Tibial artery (tissue), 4 donors: ENCODE results near the gene BCAR3.

Experiments
- DNase-seq, 2 donors: peaks; one replicate each; pipeline ENCODE4 v3.0.0-alpha.2; 2019
- H3K27ac ChIP-seq, 2 donors: fragments of 200-600 bp; sonication (generic) in 1 of 2; 1 replicate in 1 of 2; 2 replicates in 1 of 2; pipeline ENCODE4 v1.5.1; 2018 to 2019; ENCODE audit warnings: mild to moderate bottlenecking in 1 of 2
- H3K27me3 ChIP-seq, 2 donors: fragments of 200-600 bp; sonication (generic) in 1 of 2; one replicate each; pipeline versions ENCODE4 v1.5.1 to v1.6.0; 2016 to 2019
- H3K36me3 ChIP-seq, 3 donors: fragments of 200-600 bp; sonication (generic) in 2 of 3; one replicate each; pipeline ENCODE4 v1.5.1; 2016 to 2019; ENCODE audit warnings: mild to moderate bottlenecking in 2 of 3
- H3K4me1 ChIP-seq, 4 donors: fragments of 200-600 bp; sonication (generic) in 2 of 4; 1 replicate in 3 of 4; 2 replicates in 1 of 4; pipeline ENCODE4 v1.5.1; 2016 to 2019
- H3K4me3 ChIP-seq, 2 donors: fragments of 200-600 bp; sonication (generic) in 1 of 2; 1 replicate in 1 of 2; 2 replicates in 1 of 2; pipeline ENCODE4 v1.5.1; 2018 to 2019; ENCODE audit warnings: mild to moderate bottlenecking in 2 of 2
- H3K9me3 ChIP-seq, 3 donors: fragments of 200-600 bp; sonication (generic) in 1 of 3; one replicate each; pipeline ENCODE4 v1.5.1; 2016 to 2019
- CTCF ChIP-seq, 2 experiments: fragments of 200-600 bp in 1 of 2; fragments of 450-650 bp in 1 of 2; IDR thresholded peaks; one replicate each; pipeline ENCODE4 v1.5.1; 2017 to 2019; ENCODE audit warnings: antibody characterized with exemption in 2 of 2, mild to moderate bottlenecking in 1 of 2, moderate library complexity in 1 of 2
- intact Hi-C: fragments of 100-400 bp; cut with DNase I; formaldehyde crosslinking; loops from one replicate; pipeline ENCODE4 v1.15.0; 2023; ENCODE audit warnings: low total_unique reads

BCAR3 gene

GRCh38 chr1:93695411-93696005 lies 13.9 kb upstream of the BCAR3 start:
- no peaks in the 10 kb centered on the region for H3K27me3 ChIP-seq
- intact Hi-C loops, result no loop called here
- H3K9me3 ChIP-seq, result no peaks in the 10 kb centered on the region
- peaks cover 0 to 41% (median 32%) of the 10 kb centered on the region in 4 donors for H3K4me1 ChIP-seq
- H3K36me3 ChIP-seq, result no peaks in the 10 kb centered on the region
- no peak overlapping the region for H3K4me3 ChIP-seq
- no peak overlapping the region for H3K27ac ChIP-seq
- no peak for DNase-seq
- TF ChIP-seq CTCF (IDR thresholded peaks at IDR 0.05), result no peak

- Histone ChIP-seq H3K4me3 (no peak overlapping the region), H3K27ac (peak overlapping the region; percentile 67 to 70), H3K36me3 (no peaks in the 10 kb centered on the region), H3K4me1 (peaks cover 0 to 41% (median 32%) of the 10 kb centered on the region in 4 donors), H3K9me3 (no peaks in the 10 kb centered on the region), H3K27me3 (no peaks in the 10 kb centered on the region)
- no peak for TF ChIP-seq CTCF (IDR thresholded peaks at IDR 0.05)
- intact Hi-C loops, result no loop called here
- DNase-seq, result no peak
Observed at GRCh38 chr1:93694819-93695218, 13.2 kb upstream of the BCAR3 start.

GRCh38 chr1:93694039-93694438 lies 12.4 kb upstream of the BCAR3 start:
- Histone ChIP-seq H3K27ac (peak overlapping the region; percentile 67 to 70), H3K4me3 (no peak overlapping the region)

GRCh38 chr1:93692983-93693591 lies 11.4 kb upstream of the BCAR3 start:
- no peaks in the 10 kb centered on the region for H3K27me3 ChIP-seq
- H3K36me3 ChIP-seq, result no peaks in the 10 kb centered on the region
- no peak for DNase-seq
- peaks cover 0 to 41% (median 32%) of the 10 kb centered on the region in 4 donors for H3K4me1 ChIP-seq
- no peak overlapping the region for H3K4me3 ChIP-seq
- H3K27ac ChIP-seq, result peak overlapping the region; percentile 67 to 70
- intact Hi-C loops, result no loop called here
- H3K9me3 ChIP-seq, result no peaks in the 10 kb centered on the region
- no peak for TF ChIP-seq CTCF (IDR thresholded peaks at IDR 0.05)

More at GRCh38 chr1:93694039-93694438, 12.4 kb upstream of the BCAR3 start:
- TF ChIP-seq CTCF (IDR thresholded peaks at IDR 0.05), result no peak
- no peaks in the 10 kb centered on the region for H3K9me3 ChIP-seq
- H3K36me3 ChIP-seq, result no peaks in the 10 kb centered on the region
- intact Hi-C loops, result no loop called here
- H3K27me3 ChIP-seq, result no peaks in the 10 kb centered on the region
- H3K4me1 ChIP-seq, result peaks cover 0 to 41% (median 32%) of the 10 kb centered on the region in 4 donors
- peak; percentile 39 to 89 for DNase-seq

GRCh38 chr1:93692451-93692861 lies 10.8 kb upstream of the BCAR3 start:
- Histone ChIP-seq H3K9me3 (no peaks in the 10 kb centered on the region), H3K36me3 (no peaks in the 10 kb centered on the region), H3K4me3 (peak overlapping the region in 1 of 2 donors; percentile 2), H3K4me1 (peaks cover 0 to 41% (median 32%) of the 10 kb centered on the region in 4 donors), H3K27me3 (no peaks in the 10 kb centered on the region), H3K27ac (peak overlapping the region; percentile 67 to 70)
- DNase-seq, result no peak
- TF ChIP-seq CTCF (IDR thresholded peaks at IDR 0.05), result no peak
- intact Hi-C loops, result no loop called here
